ENCODE results near the gene ATP4B.
"Not testable (repeated sequence)": the region's sequence is repeated elsewhere in the genome, so short reads cannot be mapped to it uniquely, and the experiment has no call there.

Gene ATP4B

DNA sequence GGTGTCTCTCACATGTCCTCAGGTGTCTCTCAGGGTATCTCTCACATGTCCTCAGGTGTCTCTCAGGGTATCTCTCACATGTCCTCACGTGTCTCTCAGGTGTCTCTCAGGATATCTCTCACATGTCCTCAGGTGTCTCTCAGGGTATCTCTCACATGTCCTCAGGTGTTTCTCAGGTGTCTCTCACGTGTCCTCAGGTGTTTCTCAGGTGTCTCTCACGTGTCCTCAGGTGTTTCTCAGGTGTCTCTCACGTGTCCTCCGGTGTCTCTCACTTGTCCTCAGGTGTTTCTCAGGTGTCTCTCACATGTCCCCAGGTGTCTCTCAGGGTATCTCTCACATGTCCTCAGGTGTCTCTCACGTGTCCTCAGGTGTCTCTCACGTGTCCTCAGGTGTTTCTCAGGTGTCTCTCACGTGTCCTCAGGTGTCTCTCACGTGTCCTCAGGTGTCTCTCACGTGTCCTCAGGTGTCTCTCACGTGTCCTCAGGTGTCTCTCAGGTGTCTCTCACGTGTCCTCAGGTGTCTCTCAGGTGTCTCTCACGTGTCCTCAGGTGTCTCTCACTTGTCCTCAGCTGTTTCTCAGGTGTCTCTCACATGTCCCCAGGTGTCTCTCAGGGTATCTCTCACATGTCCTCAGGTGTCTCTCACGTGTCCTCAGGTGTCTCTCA lies 33.2 kb downstream of the ATP4B start:
- H3K27ac Mint-ChIP-seq, H3K36me3 Mint-ChIP-seq, H3K27me3 Mint-ChIP-seq, H3K4me1 Mint-ChIP-seq, H3K9me3 Mint-ChIP-seq, H3K4me3 Mint-ChIP-seq: not testable (repeated sequence)

DNA sequence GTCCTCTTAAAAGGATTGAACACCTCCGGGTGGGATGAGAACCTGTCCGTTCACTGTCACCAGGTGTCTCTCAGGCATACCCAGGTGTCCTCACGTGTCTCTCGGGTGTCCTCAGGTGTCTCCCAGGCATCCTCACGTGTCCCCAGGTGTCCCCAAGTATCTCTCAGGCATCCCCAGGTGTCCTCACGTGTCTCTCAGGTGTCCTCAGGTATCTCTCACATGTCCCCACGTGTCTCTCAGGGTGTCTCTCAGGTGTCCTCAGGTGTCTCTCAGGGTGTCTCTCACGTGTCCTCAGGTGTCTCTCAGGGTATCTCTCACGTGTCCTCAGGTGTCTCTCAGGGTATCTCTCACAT lies 33.8 kb downstream of the ATP4B start:
- no peaks in the 10 kb centered on the region for H3K27me3 Mint-ChIP-seq
- no peak overlapping the region for H3K4me3 Mint-ChIP-seq
- H3K36me3 Mint-ChIP-seq: peaks cover 4% of the 10 kb centered on the region
- no peak overlapping the region for H3K27ac Mint-ChIP-seq
- peaks cover 3% of the 10 kb centered on the region for H3K4me1 Mint-ChIP-seq
- H3K9me3 Mint-ChIP-seq: no peaks in the 10 kb centered on the region

GRCh38 chr13:113623491-113624234 lies 34.3 kb downstream of the ATP4B start:
- peaks cover 4% of the 10 kb centered on the region for H3K36me3 Mint-ChIP-seq
- peaks cover 3% of the 10 kb centered on the region for H3K4me1 Mint-ChIP-seq
- no peak overlapping the region for H3K27ac Mint-ChIP-seq
- H3K9me3 Mint-ChIP-seq: no peaks in the 10 kb centered on the region
- H3K27me3 Mint-ChIP-seq: no peaks in the 10 kb centered on the region
- H3K4me3 Mint-ChIP-seq: no peak overlapping the region

DNA sequence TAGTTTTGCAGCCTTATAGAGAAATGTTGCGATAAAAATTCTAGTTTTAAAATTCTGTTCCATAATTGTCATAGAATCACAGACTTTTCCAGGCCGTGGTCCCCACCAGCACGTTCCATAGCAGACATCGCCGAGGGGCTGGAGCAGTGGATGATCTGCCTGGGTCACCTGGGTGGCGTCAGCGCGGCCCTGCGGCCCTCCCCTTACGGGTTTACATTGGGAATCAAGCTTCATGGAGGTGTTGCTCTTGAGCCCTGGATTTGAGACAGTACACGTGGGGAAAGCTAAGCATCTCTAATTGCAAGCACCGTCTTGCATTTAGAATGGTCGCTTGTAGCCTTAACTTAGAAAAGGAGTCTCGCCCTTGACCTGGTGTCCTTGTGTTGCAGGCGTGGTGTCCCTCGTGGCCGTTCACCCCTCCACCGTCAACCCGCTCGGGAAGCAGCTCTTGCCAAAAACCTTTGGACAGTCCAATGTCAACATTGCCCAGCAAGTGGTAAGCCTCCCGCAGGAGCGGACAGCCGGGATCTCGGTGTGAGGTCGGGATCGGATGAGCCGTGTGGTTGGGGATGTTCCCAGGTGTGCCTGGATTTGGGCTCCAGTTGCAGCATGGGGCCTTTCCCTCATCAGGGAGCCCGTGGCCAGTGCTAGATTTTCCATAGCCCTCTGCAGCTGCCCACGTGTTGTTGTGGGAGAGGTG lies 35.1 kb downstream of the ATP4B start:
- no peak overlapping the region for H3K27ac Mint-ChIP-seq
- no peak overlapping the region for H3K4me3 Mint-ChIP-seq
- peaks cover 3% of the 10 kb centered on the region for H3K4me1 Mint-ChIP-seq
- H3K9me3 Mint-ChIP-seq: no peaks in the 10 kb centered on the region
- H3K27me3 Mint-ChIP-seq: no peaks in the 10 kb centered on the region
- peaks cover 4% of the 10 kb centered on the region for H3K36me3 Mint-ChIP-seq

DNA sequence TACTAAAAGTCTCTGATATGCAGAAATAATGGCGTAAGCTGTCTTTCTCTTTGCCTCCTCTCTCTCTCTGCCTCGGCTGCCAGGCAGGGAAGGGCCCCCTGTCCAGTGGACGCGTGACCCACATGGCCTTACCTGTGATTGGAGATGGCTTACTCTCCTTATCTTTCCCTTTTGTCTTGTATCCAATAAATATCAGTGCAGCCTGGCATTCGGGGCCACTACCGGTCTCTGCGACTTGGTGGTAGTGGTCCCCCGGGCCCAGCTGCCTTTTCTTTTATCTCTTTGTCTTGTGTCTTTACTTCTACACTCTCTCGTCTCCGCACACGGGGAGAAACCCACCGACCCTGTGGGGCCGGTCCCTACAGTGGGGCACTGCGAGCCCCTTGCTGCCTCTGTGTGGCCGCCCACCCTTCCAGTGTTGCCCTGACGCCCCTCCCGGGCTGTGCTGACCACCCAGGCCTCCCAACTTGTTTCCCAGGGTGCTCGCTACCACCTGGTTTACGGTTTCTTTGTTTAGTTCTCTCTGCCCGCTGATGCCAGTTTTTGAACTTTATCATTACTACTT lies 35.9 kb downstream of the ATP4B start:
- not testable (repeated sequence) for H3K4me1 Mint-ChIP-seq, H3K27me3 Mint-ChIP-seq, H3K27ac Mint-ChIP-seq, H3K9me3 Mint-ChIP-seq, H3K4me3 Mint-ChIP-seq, H3K36me3 Mint-ChIP-seq

- not testable (repeated sequence) for H3K4me3 Mint-ChIP-seq, H3K9me3 Mint-ChIP-seq, H3K27me3 Mint-ChIP-seq, H3K4me1 Mint-ChIP-seq, H3K27ac Mint-ChIP-seq, H3K36me3 Mint-ChIP-seq
Measured at GRCh38 chr13:113621498-113621897, 36.5 kb downstream of the ATP4B start.

DNA sequence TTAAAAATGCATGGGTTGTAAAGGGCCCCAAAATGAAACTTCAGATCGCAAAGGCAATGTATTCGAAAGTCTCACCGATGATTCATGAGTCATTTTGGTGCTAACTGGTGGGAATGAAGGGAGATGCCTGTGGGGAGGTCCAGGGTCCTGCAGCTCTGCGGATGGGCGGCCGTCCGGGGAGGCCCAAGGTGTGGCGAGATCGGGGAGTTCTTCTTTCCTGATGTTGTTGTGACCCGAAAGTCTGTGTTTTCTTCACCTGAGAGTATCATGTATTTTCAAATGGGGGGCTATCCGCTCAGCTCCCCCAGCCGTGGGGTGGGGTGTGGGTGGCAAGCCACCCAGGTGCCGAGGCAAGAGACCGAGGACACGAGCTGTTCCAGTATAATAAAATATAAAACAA lies 37.0 kb downstream of the ATP4B start:
- Mint-ChIP-seq H3K27me3 (no peaks in the 10 kb centered on the region), H3K9me3 (no peaks in the 10 kb centered on the region), H3K36me3 (peaks cover 4% of the 10 kb centered on the region), H3K27ac (no peak overlapping the region), H3K4me1 (peaks cover 7% of the 10 kb centered on the region), H3K4me3 (no peak overlapping the region)

- H3K36me3 Mint-ChIP-seq: peaks cover 4% of the 10 kb centered on the region
- H3K9me3 Mint-ChIP-seq: no peaks in the 10 kb centered on the region
- peaks cover 7% of the 10 kb centered on the region for H3K4me1 Mint-ChIP-seq
- H3K27ac Mint-ChIP-seq: no peak overlapping the region
- no peak overlapping the region for H3K4me3 Mint-ChIP-seq
- H3K27me3 Mint-ChIP-seq: no peaks in the 10 kb centered on the region
Measured at GRCh38 chr13:113620036-113620796, 37.8 kb downstream of the ATP4B start.

GRCh38 chr13:113618455-113618854 lies 39.5 kb downstream of the ATP4B start:
- Mint-ChIP-seq H3K4me3 (no peak overlapping the region), H3K27ac (no peak overlapping the region), H3K36me3 (no peaks in the 10 kb centered on the region), H3K9me3 (no peaks in the 10 kb centered on the region), H3K4me1 (peaks cover 7% of the 10 kb centered on the region), H3K27me3 (no peaks in the 10 kb centered on the region)

GRCh38 chr13:113617961-113618360 lies 40.0 kb downstream of the ATP4B start:
- no peak overlapping the region for H3K27ac Mint-ChIP-seq
- no peaks in the 10 kb centered on the region for H3K36me3 Mint-ChIP-seq
- no peak overlapping the region for H3K4me3 Mint-ChIP-seq

GRCh38 chr13:113616991-113617749 lies 40.8 kb downstream of the ATP4B start:
- H3K9me3 Mint-ChIP-seq: no peaks in the 10 kb centered on the region
- H3K36me3 Mint-ChIP-seq: no peaks in the 10 kb centered on the region
- no peaks in the 10 kb centered on the region for H3K27me3 Mint-ChIP-seq
- peaks cover 7% of the 10 kb centered on the region for H3K4me1 Mint-ChIP-seq
- no peak overlapping the region for H3K4me3 Mint-ChIP-seq
- H3K27ac Mint-ChIP-seq: no peak overlapping the region

More at GRCh38 chr13:113617961-113618360, 40.0 kb downstream of the ATP4B start:
- H3K9me3 Mint-ChIP-seq: no peaks in the 10 kb centered on the region
- no peaks in the 10 kb centered on the region for H3K27me3 Mint-ChIP-seq
- H3K4me1 Mint-ChIP-seq: peaks cover 7% of the 10 kb centered on the region

DNA sequence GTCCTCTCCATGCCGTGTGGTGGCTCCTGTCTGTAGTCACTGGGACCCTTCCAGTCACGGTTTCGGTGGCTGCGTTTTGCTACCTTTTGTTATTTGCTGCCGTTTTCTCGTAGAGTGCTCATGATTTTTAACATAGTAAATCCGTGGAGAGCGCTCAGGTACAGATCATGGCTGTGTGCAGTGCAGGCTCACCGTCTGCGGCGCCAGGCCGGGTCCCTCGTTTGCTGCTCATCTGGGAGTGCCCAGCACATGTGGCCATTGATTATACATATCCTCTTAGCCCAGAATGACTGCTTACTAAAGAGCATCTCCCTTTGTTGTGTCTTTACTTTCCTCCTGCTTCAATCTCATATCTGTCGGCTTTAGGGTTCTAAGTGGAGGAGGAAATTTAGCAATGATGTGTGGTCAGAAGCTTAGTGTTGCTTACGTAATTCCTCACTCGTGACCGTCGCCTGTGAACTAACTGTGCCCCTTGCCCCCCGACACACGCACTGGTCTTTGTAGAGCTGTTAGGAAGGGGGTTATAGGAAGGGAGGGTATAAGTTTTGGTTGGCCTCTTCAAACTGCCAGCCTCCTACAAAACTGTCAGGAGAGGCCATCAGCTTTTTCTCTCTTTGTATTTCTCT lies 41.6 kb downstream of the ATP4B start:
- Mint-ChIP-seq H3K4me1 (peaks cover 6% of the 10 kb centered on the region), H3K27me3 (no peaks in the 10 kb centered on the region), H3K27ac (no peak overlapping the region), H3K4me3 (no peak overlapping the region), H3K9me3 (no peaks in the 10 kb centered on the region), H3K36me3 (no peaks in the 10 kb centered on the region)

- H3K27ac Mint-ChIP-seq: no peak overlapping the region
- peaks cover 2% of the 10 kb centered on the region for H3K36me3 Mint-ChIP-seq
- H3K4me1 Mint-ChIP-seq: peaks cover 4% of the 10 kb centered on the region
- no peak overlapping the region for H3K4me3 Mint-ChIP-seq
- no peaks in the 10 kb centered on the region for H3K9me3 Mint-ChIP-seq
- no peaks in the 10 kb centered on the region for H3K27me3 Mint-ChIP-seq
Measured at GRCh38 chr13:113613789-113614379, 44.1 kb downstream of the ATP4B start.

DNA sequence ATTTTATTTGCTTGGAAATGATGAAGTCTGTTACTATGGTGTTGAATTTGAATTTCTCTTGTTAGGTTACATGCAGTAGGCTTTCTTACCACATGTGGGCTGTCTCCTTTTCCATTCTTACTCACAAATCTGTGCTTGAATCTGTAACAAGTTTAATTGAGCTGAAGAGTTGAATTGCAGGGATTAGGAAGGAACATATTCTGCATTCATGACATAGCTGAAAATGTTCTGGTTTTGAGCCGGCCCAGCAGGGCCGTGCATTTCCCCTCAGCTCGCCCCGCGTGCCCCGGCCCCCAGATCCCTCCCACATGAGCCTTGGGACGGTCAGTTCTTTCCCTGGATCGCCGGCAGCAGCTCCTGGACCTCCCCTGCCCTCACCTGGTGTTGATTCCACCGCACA lies 45.4 kb downstream of the ATP4B start:
- H3K4me1 Mint-ChIP-seq: peaks cover 8% of the 10 kb centered on the region
- H3K9me3 Mint-ChIP-seq: no peaks in the 10 kb centered on the region
- H3K36me3 Mint-ChIP-seq: peaks cover 4% of the 10 kb centered on the region
- no peaks in the 10 kb centered on the region for H3K27me3 Mint-ChIP-seq
- H3K27ac Mint-ChIP-seq: no peak overlapping the region
- H3K4me3 Mint-ChIP-seq: no peak overlapping the region
